Breast epithelium (tissue), 3 donors: Measurements from ENCODE around the gene COL4A4.

Source experiments
- POLR2A ChIP-seq: fragments of 450-650 bp; IDR thresholded peaks from one replicate; pipeline ENCODE4 v1.6.1; 2016; ENCODE audit warnings: antibody characterized with exemption, mild to moderate bottlenecking, moderate library complexity
- TF ChIP-seq, protein P1 (sequence below), 3 donors: fragments of 450-650 bp; IDR thresholded peaks; one replicate each; pipeline ENCODE4 v1.5.1; 2016 to 2017; ENCODE audit warnings: antibody characterized with exemption in 3 of 3, mild to moderate bottlenecking in 3 of 3, moderate library complexity in 3 of 3

DNA sequence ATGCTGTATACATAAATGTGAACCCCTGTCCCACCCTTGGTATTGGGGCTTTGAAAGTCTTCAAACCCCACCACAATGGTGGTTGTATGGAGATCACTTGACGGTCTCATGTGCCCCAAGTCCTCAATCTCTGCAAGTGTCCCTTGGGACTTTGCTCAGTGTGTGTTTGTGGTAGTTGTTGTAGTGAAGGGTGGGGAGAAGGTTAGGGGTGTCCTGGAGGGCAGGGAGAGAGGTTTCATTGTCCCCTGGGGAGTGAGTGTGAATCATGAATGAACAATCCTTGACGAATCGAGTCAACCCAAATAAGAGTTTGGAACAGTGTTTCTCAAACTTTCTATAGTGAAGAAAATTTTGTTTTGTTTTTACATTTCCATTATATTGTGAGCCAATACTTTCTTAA is 28.5 kb upstream of the COL4A4 start:
- TF ChIP-seq, protein P1, sequence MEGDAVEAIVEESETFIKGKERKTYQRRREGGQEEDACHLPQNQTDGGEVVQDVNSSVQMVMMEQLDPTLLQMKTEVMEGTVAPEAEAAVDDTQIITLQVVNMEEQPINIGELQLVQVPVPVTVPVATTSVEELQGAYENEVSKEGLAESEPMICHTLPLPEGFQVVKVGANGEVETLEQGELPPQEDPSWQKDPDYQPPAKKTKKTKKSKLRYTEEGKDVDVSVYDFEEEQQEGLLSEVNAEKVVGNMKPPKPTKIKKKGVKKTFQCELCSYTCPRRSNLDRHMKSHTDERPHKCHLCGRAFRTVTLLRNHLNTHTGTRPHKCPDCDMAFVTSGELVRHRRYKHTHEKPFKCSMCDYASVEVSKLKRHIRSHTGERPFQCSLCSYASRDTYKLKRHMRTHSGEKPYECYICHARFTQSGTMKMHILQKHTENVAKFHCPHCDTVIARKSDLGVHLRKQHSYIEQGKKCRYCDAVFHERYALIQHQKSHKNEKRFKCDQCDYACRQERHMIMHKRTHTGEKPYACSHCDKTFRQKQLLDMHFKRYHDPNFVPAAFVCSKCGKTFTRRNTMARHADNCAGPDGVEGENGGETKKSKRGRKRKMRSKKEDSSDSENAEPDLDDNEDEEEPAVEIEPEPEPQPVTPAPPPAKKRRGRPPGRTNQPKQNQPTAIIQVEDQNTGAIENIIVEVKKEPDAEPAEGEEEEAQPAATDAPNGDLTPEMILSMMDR (IDR thresholded peaks at IDR 0.05), result no peak
- no peak for TF ChIP-seq POLR2A
